Kidney epithelial cell (primary cell): ENCODE data around the gene ZDHHC16. TPM values are rescaled to one million over a fixed set of nuclear protein-coding genes. Genes with fewer than 3 reads are reported as not detected.

Experiments
- DNase-seq: peaks from one replicate; pipeline ENCODE4 v3.0.0-alpha.2; 2010; ENCODE audit warnings: low read depth
- H3K27me3 ChIP-seq: 2 replicates; pipeline ENCODE4 v1.6.0; 2011; ENCODE audit warnings: low read length; ENCODE audit not compliant: control insufficient read depth, insufficient read depth
- H3K36me3 ChIP-seq: 2 replicates; pipeline ENCODE4 v1.5.1; 2011; ENCODE audit warnings: low read length; ENCODE audit not compliant: control insufficient read depth, insufficient read depth
- H3K4me3 ChIP-seq: 2 replicates; pipeline ENCODE4 v1.5.1; 2011; ENCODE audit warnings: low read depth, mild to moderate bottlenecking, control low read depth, low read length
- total RNA-seq: library from RNA; depleted of rRNA; stranded (reverse); fragments of >200 nt; gene quantifications from 2 replicates; pipeline ENCODE4 v1.2.3, GENCODE V29; 2015
- TF ChIP-seq, protein P1 (sequence below): IDR thresholded peaks from 2 replicates; pipeline ENCODE4 v1.5.1; 2011; ENCODE audit warnings: mild to moderate bottlenecking, moderate library complexity, low read length, control low read depth, inconsistent platforms; ENCODE audit not compliant: insufficient read depth, poor library complexity, severe bottlenecking

The ZDHHC16 gene
- total RNA-seq, 1 donor from 2014 or later: 42.4 TPM

- Histone ChIP-seq H3K4me3 (no peak overlapping the region), H3K27me3 (no peaks in the 10 kb centered on the region), H3K36me3 (no peaks in the 10 kb centered on the region)
- TF ChIP-seq, protein P1, sequence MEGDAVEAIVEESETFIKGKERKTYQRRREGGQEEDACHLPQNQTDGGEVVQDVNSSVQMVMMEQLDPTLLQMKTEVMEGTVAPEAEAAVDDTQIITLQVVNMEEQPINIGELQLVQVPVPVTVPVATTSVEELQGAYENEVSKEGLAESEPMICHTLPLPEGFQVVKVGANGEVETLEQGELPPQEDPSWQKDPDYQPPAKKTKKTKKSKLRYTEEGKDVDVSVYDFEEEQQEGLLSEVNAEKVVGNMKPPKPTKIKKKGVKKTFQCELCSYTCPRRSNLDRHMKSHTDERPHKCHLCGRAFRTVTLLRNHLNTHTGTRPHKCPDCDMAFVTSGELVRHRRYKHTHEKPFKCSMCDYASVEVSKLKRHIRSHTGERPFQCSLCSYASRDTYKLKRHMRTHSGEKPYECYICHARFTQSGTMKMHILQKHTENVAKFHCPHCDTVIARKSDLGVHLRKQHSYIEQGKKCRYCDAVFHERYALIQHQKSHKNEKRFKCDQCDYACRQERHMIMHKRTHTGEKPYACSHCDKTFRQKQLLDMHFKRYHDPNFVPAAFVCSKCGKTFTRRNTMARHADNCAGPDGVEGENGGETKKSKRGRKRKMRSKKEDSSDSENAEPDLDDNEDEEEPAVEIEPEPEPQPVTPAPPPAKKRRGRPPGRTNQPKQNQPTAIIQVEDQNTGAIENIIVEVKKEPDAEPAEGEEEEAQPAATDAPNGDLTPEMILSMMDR: no peak
- DNase-seq: no peak
These were observed 60.4 kb downstream of the ZDHHC16 start for GRCh38 chr10:97506199-97506991.

Other genes with a start within 250 kb of the ZDHHC16 start
- gene ARHGAP19, start 153.5 kb upstream of the ZDHHC16 start, total RNA-seq: 5.3 and 5.4 TPM in 2 replicates
- 2.4 and 2.6 TPM in 2 replicates for gene FRAT1, start 126.9 kb upstream of the ZDHHC16 start, total RNA-seq
- 10.7 and 13.6 TPM in 2 replicates for gene FRAT2, start 111.4 kb upstream of the ZDHHC16 start, total RNA-seq
- gene RRP12, start 44.8 kb upstream of the ZDHHC16 start, total RNA-seq: 42.6 and 43.4 TPM in 2 replicates
- 350 and 356 TPM in 2 replicates for gene PGAM1, start 20.0 kb upstream of the ZDHHC16 start, total RNA-seq
- gene EXOSC1, start 169 bp upstream of the ZDHHC16 start, total RNA-seq: 43.2 and 48.9 TPM in 2 replicates
- 85.2 and 111 TPM in 2 replicates for gene MMS19, start 52.2 kb downstream of the ZDHHC16 start, total RNA-seq
- gene UBTD1, start 52.7 kb downstream of the ZDHHC16 start, total RNA-seq: 32.5 and 44.4 TPM in 2 replicates
- gene ANKRD2, start 126.6 kb downstream of the ZDHHC16 start, total RNA-seq: 0.08 TPM in 1 of 2 replicates, not detected in the other
- 3.4 and 5.1 TPM in 2 replicates for gene HOGA1, start 138.2 kb downstream of the ZDHHC16 start, total RNA-seq
- gene C10orf62, start 143.5 kb downstream of the ZDHHC16 start, total RNA-seq: not detected in 2 replicates
- gene MORN4, start 187.3 kb downstream of the ZDHHC16 start, total RNA-seq: 11.2 and 12.4 TPM in 2 replicates
- 37.6 and 38.3 TPM in 2 replicates for gene PI4K2A, start 194.5 kb downstream of the ZDHHC16 start, total RNA-seq
- 17.2 and 18.9 TPM in 2 replicates for gene AVPI1, start 241.1 kb downstream of the ZDHHC16 start, total RNA-seq